Glomerular visceral epithelial cell (primary cell): ENCODE data around the gene C3orf52.

Source experiments
- DNase-seq: peaks from one replicate; pipeline ENCODE4 v3.0.0-alpha.2; 2016; ENCODE audit errors: extremely low spot score

C3orf52 gene

GRCh38 chr3:112119962-112120836, 34.0 kb downstream of the C3orf52 start:
- no peak for DNase-seq

GRCh38 chr3:112121577-112122547, 35.7 kb downstream of the C3orf52 start:
- no peak for DNase-seq

DNA sequence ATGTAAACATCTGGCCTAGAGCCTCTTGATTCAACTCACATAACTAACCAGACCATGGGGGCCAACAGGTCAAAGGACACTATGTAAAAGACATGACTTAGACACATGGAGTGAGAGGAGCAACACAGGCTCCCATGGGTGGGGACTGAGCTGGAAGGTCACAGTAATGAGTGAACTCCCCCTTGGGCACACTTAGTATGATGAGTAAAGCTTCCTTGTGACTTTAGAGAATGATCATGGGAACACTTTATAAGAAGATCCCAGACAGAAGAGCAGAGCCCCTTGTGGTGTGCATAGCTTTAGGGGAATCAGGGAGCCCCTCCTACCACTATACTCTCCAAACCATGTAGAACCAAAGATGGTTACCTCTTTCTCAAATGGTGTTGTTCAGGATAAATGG, 36.7 kb downstream of the C3orf52 start:
- no peak for DNase-seq

GRCh38 chr3:112123548-112123947, 37.4 kb downstream of the C3orf52 start:
- DNase-seq: no peak

DNA sequence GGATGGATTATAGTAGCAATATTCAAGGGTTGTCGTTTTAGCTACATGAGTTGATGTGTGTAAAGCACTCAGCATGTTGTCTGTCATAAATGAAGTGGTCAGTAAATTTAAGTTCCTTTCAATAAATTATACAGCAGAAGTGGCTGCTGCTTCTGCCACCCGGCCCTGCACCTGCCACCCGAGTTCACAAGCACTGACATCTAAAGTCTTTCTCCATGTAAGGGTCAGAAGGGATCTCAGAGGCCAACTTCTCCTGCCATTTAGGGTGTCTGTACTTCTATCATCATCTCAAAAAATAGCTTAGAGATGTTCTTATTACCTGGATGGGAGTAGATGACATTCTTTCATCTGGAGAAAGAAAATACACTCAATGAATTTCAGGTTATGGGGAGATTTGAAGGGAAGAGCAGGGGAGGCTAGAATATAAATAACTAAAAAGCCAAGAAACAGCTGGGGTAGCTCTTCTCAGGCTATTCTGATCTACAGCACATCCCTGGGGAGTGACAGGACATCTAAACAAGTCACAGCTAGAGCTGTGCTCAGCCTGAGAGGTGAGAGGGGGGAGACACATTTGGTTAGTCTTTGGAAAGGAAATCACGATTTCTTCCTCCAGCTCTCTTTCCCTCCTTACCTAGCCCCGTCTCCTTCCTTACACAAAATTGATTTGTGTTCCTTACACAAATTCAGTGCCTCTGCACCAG, 38.9 kb downstream of the C3orf52 start:
- no peak for DNase-seq

DNA sequence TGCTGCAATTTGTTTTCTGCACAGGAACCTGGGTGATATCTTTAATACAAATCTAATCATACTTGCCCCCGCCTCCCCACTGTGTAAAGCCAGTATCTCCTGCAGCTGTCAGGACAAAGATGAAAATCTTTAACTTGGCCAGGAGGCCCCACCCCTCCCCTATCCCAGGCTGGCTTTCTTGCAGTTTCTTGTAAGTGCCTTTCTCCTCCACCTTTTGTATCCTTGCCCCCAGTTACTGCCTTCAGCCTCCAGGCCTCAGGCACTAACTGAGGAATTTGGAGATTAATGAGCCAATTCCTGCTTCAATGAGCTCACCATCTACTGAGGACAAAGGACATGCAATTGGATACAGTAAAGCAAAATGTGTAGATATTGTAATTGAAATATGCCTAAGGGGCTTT, 40.3 kb downstream of the C3orf52 start:
- peak; percentile 7 for DNase-seq

DNA sequence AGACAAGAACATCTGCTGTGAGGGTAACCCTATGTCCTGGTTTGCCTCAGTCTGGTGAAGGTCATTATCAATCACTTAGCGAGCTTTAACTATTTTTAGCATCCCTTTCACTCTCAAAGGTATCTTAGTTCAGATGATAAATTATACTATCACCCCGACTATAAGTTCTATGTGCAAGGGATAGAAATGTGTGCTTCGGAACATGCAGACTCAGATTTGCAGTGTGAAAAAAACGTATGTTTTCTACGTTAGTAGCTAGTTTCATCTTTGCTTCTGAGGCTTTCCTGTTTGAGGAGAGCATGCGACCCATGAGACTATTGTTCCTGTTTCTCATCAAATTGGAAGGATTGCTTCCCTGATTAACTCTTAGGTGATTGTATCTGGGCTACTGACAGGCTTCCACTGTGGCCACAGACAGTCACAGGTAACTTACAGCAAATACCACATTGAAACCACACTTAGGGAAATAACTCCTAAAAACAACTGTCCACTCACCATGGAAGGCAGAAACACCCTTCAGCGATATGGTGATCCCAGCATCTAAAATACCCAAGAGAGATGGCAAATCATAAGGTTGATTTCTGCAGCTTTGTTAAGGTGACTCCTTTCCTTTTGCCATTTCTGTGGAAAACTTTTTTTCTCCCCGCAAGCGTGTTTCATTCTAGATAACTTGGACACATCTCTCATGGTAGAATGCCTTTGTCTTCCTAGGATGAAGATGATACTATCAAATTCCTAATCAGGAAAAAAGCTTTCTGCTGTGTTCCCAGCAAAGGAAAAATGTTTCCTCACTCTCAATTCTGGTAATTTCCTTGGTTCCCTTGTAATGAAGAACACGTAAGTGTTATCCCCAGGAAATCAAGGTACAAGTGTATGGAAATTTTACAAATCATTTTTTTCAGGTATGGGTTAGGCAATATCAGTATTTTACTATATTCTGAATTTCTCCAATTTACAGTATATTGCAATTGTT, 41.6 kb downstream of the C3orf52 start:
- no peak for DNase-seq

- DNase-seq: no peak
These were observed 42.9 kb downstream of the C3orf52 start for GRCh38 chr3:112128843-112129727.

GRCh38 chr3:112129925-112130637, 43.9 kb downstream of the C3orf52 start:
- no peak for DNase-seq

DNA sequence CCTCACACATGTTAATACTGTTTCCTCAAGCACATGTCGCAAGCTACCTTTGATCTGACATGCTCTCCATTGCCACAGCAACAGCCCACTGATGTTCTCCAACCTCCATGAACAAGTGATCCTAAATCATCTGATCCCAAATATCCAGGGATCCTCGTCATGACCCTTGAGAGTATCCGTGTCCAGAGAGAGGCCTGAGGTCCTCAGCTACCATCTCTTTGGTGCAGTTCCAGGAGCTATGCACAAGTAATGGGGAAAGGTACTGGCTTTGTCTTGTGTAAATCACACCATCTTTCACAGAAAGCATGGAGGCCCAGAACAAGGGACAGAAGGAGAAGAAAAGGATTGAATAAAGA, 44.4 kb downstream of the C3orf52 start:
- DNase-seq: no peak

- no peak for DNase-seq
These were observed 44.9 kb downstream of the C3orf52 start for GRCh38 chr3:112131111-112131510.

GRCh38 chr3:112132088-112132487, 45.9 kb downstream of the C3orf52 start:
- no peak for DNase-seq

DNA sequence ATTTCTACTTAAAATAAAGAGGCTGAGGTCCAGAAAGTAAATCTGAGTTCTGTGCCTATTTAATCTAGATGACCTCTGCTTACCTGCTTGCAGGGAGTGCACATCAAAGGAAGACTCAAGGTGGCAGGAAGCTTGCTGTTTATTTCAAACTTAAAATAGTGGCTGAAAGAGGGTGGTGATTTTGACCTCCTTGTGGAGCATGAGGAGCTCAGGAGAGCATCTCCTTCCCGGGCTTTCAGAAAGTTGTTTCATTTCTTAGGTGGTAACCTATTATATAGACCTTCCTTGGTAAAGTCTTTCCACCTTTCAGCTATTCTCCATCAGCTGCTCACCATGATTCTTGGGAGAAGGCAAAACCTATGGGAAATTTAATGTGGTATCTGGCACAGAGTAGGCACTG, 46.4 kb downstream of the C3orf52 start:
- DNase-seq: no peak

- no peak for DNase-seq
These were observed 46.8 kb downstream of the C3orf52 start, which contains the start of gene GCSAM for GRCh38 chr3:112132975-112133448. Gene GCSAM (minus strand): TSS chr3:112133248. CDS start chr3:112133120, 128 bp downstream.

- no peak for DNase-seq
These were observed 47.6 kb downstream of the C3orf52 start for GRCh38 chr3:112133626-112134334.

- DNase-seq: no peak
These were observed 48.3 kb downstream of the C3orf52 start for GRCh38 chr3:112134335-112135124.

GRCh38 chr3:112136046-112136445, 49.9 kb downstream of the C3orf52 start:
- no peak for DNase-seq
